DMS79 treated with DMSO at 0.1 percent for 48 hours (cell line): ENCODE results near the gene TTLL5.
"Not testable (repeated sequence)": the region's sequence is repeated elsewhere in the genome, so short reads cannot be mapped to it uniquely, and the experiment has no call there.

Experiments used
- DNase-seq: peaks from one replicate; lab custom pipeline; 2025; lab: John Stamatoyannopoulos, UW

Gene TTLL5

DNA sequence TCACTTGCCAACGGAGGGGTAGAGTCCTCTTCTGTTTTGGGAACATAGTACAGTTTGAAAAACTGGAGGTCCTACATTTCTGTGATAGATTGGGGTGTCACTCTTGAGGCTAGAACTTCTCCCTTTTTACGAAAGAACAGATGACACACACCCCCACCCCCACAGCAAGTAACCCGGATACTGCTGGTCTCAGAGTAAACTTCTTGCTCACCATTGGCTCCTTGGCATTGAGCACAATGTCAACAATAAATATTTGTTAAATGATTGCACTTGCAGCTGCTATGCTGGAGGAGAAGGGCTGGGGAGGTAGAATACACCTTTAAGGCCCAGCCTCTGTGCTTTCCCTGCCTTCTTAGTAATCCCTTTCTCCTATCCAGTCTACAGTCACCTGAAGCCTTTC lies 170.9 kb downstream of the TTLL5 start:
- no peak for DNase-seq

DNA sequence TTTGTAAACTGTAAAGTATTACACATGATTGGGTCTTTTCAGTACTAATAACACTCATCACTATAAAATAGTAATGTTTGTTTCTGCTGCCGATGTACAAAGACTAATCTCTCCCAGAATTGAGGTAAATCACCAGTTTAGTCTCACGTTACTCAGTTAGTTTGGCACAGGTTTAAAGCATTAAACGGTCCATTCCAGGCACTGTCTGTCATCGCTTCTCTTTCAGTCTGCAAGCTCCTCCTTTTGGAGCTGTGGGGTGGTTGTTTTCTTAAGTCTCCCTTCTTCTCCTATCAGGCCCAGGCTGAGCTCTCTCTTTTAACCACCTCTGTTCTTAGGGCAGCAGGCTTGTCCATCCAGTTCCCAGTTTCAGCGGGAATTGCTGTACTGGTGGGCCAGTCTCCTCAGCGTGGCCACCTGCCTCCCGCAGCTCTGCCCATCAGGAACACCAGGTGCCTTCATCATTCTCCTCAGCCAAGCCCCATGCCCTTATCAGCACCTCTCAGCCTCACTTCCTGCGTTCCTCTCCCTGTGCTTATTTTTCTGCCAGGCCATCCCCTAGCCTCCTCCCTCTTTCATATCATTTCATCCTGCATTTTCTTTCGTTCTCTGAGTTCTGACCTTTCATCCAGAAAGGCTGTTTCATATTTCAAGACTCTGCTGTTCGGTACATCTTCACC lies 171.7 kb downstream of the TTLL5 start:
- no peak for DNase-seq

DNA sequence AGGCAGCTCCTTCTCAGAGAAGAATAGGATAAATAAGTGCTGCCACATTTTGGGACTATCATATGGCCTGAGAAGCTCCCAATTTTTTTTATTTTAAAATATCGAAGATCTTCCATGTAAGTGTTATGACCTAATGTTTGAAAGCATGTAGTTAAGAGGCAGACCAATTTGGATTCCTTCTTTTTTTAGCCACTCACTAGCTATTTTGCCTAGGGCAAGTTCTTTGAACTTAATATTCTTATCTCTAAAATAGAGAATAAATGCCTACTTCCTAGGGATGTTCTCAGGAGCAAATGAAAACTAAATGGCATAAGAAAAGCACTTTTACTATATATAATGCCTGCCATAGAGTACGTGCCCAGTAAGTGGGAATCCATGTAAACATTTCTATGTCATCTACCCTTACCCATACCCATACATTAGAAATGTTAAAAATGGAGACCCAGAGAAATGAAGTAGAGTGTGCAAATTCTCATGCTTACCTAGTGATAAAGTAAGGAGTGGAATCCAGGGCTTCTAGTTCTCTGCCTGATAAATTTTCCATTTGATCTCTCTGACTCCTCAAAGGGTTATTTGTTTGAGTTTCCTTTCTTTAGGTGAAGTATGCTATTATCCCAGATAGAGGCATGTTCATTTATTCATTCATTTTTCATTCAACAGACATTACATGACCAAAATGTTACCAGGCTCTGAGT lies 172.4 kb downstream of the TTLL5 start:
- DNase-seq, result no peak

DNA sequence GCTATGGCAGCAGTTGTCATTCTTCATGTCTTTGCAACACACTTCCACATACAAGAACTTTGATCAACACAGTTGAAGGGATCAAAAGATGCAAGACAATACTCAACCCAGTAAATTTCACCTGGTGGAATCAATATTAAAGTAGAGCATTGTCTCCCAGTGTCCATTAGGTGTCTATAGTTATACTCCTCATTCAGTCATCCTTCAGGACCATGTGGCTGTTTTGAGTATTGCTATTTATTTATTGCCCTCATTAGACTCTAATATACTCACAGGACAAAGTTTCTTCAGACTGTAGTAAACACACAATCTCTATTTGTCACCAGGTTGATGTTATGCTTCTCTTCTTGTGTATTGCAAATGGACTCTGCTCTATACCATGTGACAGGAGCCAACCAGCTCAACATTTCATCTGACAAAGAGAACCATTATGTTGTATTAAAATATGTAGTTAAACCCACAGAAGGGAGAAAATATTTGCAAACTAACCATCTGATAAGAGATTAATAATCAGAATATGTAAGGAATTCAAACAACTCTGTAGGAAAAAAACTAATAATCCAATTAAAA lies 174.2 kb downstream of the TTLL5 start:
- no peak for DNase-seq

DNA sequence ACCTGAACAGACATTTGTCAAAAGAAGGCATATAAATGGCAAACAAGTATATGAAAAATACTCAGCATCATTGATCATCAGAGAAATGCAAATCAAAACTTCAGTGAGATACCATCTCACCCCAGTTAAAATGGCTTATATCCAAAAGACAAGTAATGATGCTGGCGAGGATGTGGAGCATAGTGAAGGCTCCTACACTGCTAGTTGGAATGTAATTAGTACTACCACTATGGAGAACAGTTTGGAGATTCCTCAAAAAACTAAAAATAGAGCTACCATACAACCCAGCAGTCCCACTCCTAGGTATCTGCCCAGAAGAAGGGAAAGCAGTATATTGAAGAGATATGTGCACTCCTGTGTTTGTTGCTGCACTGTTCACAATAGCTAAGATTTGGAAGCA lies 174.7 kb downstream of the TTLL5 start:
- no peak for DNase-seq

DNA sequence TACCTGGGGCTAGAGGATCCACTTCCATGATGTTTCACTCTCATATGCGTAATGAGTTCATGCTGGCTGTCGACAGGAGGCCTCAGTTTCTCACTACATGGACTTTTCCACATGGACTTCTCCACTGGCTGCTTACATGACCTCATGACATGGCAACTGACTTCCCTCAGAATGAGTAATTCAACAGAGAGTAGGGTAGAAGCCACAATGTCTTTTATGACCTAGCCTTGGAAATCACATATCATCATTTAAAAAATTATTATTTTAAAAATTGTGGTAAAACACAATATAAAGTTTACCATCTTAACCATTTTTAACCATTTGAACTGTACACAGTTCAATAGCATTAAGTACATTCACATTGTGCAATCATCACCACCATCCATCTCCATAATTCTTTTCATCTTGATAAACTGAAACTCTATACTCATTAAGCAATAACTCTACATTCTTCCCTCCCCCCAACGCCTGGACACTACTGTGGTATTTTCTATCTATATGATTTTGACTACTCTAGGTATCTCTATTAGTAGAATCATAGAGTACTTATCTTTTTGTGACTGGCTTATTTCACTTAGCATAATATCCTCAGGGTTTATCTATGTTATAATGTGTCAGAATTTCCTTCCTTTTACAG lies 176.2 kb downstream of the TTLL5 start:
- DNase-seq, result no peak

DNA sequence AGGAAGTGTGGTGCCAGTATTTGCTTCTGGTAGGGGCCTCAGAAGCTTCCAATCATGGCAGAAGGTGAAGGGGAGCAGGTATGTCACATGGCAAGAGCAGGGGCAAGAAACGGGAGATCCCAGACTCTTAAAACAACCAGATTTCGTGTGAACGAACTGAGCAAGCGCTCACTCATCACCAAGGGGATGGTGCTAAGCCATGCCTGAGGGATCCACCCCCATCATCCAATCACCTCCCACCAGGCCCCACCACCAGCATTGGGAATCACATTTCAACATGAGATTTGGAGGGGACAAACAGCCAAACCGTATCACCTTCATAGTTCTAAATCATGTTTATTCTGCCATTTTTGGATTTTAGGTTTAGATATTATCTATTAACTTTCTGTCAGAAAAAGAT lies 179.9 kb downstream of the TTLL5 start:
- no peak for DNase-seq

DNA sequence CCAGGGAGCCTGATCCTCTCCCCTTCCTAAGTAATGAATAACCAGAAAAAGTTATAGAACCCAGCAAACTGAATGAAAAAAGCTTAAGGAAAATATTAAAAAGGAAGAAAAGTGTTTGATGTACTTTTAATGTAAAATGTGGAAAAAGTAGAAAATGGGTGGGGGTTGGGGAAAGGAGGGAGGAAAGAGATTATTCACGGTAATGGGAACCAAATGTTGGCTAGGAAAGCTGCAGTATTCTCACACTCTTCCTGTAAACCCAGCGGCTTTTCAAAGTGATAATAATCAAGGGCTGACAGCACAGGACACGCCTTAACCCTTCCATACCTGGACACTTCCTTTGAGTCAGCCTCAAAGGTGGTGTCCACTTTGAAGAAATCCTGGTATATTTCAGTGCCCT lies 181.5 kb downstream of the TTLL5 start:
- DNase-seq, result no peak

DNA sequence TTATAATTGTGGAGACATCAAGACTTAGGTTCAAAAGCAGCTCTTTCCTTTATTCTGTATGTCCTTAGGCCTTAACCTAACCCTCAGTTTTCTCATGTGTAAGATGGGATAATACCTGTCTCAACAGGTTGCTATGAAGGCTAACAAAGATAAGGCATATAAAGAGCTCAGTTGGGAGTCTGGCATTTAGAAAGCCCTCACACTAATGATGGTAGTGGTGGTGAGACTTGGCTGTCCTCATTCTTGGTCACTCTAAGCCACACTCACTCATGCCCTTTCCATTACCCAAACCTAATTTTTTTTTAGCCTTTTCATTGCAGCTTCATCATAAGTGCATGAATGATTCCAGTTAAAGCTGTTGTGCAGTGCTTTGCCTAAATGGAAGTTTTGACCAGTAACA lies 183.4 kb downstream of the TTLL5 start:
- no peak for DNase-seq

DNA sequence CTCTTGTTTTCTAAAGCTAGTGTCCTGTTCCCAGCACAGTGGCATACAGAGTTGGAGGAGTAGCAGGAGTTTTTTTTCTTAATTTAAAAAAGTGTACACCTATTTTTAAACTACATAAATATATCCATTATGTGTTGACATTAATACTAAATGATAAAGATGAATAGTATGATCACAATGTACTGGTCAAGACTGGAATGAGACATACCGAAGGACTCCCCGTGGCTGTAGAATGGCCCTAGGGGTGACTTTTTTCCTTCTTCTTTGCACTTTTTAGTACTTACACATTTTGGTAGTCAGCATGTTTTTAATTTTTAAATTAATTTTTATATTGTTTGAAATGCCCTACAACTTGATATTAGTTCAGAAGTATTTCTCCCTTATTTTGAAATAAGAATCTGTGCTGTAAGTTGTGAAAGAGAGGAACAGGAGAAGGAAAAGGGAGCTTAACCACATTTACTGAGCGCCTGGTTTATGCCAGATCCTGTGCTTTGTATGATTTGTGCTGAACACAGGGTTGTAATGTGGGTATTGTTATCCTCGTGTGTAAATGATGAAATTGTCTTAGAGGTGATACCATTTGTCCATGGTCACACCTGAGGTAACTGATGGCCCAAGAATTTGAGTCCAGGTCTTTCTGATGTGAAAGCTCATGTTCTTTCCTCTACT lies 184.2 kb downstream of the TTLL5 start:
- DNase-seq, result no peak

DNA sequence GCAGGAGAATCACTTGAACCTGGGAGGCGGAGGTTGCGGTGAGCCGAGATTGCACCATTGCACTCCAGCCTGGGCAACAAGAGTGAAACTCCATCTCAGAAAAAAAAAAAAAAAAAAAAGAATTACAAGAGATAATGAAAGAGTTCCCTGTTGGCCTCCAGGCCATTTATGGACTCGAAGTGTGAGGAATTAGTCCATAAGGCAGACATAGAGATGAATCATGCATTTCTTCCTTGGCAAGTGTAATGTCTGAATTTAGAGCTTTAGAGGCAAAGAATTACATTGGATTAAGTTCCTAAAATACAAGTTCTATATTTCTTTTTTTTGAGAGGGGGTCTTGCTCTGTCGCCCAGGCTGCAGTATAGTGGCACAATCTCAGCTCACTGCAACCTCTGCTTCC lies 185.6 kb downstream of the TTLL5 start:
- DNase-seq, result not testable (repeated sequence)

DNA sequence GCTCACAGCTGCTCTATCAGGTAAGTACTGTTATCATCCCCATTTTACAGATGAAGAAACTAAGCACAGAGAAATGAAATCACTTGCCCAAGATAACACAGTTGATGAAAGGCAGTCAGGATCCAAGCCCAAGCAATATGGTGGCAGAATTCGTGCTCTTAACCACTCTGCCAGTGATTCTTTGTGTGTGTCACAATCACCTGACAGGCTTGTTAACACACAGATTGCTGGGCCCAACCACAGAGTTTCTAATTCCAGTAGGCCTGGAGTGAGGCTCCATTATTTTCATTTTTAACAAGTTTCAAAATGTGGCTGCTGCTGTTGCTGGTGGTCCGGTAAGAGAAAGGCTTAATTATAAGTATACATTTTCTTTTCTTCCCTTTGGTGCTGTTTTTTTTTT lies 186.5 kb downstream of the TTLL5 start:
- no peak for DNase-seq

DNA sequence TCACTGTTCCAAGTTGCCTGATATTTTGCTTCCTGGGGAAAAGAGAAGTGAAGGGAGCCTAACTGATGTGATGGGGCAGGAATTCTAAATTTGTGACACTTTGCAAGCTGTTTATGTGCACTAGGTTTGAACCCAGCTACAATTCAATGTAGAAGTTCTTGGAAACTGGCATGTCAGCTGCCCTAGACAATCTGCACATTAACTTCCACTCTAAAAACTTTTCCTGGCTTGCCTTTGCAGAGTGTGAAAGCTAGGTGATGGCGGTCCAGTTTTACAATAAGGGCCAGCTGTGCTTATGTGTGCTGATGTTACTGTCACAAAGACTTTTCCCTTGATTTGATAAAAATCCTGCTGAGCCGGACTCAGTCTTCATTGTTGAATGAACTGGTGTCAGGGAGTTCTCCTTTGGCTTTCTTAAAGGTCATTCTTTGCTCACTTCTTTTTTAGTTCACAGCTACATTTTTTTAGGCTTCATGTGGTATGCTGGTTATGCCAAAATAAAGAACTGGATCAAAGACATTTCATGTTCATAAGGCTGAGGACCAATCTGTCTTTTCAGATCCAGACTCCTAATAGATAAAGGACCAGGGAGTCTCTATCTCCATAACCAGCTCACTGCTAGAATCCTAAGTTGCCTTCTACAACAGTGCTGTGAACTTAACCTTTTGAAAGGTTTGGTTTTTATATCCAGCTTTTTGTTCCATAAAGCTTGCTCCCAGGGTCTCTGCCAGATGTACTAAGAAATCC lies 187.3 kb downstream of the TTLL5 start:
- no peak for DNase-seq

DNA sequence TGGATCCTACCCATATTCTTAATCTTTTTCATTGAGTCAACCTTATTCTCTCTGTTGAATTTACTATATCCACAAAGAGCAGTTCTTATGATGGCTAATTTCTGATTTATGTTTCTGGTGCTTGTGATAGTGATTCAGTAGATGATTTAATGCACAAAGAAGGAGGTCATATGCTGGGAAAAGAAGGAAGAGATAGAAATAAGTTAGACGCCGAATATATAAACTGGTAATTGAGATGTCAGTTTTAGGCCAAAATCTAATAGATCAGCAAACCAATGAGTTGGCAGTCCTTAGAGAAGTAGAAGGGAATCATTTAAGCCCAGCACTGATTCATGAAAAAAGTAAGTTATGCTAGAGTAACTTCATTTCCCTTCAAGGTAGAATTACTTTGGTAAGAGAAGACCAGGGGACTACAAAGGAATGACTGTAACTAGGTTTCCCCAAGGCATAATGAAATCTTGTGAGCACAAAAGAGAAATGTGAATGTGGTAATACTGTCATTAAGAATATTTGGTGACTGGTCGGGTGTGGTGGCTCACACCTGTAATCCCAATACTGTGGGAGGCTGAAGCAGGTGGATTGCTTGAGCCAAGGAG lies 188.4 kb downstream of the TTLL5 start:
- no peak for DNase-seq

DNA sequence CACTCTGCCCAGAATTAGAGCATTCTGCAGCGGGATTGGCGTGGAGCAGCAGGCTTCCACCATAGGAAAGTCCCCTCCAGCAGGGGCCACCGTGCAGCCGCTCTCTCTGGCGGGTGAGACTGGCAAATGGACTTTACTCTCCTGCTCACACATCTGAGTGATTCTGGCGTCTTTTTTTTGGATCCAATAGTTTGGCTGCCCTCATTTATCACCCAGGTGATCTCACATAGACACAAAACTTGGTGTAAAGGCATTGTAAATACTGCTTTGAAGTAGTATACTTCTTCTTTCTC lies 190.5 kb downstream of the TTLL5 start:
- no peak for DNase-seq

DNA sequence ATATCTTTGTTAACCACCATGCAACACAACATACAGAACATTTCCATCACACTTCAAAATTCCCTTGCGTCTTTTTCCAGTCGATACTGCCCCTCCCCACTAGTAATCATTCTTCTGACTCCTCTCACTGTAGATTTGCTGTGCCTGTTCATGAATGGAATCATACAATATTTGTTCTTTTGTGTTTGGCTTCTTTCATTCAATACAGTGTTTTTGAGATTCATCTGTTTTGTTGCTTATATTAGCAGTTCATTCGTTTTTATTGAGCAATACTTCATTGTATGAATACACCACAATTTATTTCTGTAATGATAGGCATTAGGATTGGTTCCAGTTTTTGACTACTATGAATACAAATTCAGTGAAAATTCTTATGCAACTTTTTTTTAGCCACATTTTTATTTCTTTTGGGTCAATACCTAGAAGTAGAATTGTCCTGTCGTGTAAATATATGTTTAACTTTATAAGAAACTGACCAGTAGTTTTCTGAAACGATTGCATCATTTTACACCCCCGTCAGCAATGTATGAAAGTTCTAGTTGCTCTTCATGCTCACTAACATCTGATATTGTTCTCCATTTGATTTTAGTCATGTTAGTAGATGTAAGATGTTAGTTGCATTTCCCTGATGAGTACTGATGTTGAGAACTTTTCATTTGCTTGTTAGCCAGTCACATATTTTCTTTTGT lies 193.2 kb downstream of the TTLL5 start:
- DNase-seq, result no peak

DNA sequence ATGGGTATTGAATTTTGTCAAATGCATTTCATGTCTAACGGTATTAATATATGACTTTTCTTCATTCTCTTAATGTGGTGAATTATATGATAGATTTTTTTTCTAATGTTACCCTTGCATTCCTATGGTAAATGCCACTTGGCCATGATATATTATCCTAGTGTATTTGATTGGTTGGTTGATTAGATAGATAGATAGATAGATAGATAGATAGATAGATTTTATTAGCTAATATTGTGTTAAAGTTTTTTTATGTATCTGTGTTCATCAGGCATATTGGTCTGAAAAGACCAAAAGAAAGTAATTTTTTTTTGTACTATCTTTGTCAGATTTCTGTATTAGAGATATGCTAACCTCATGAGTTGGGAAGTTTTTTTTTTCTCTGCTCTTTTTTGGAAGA lies 196.2 kb downstream of the TTLL5 start:
- DNase-seq, result no peak

DNA sequence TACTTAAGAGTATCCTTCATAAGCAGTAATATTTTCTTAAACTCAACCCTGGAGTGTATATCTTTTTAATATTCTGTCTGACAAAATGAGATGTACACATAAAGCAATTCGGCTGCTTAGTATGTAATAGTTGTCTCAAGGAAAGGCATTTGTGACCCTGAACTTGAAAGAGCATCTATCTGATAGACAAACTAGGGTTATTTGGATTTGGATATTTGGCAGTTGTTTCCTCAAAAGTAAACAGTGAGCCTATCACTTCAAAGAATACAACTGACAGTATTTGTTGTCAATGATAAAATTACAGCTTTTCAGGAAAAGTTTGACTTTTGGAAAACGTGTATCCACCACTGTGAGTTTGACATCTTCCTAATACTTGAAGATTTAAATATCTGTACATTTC lies 197.3 kb downstream of the TTLL5 start:
- no peak for DNase-seq

DNA sequence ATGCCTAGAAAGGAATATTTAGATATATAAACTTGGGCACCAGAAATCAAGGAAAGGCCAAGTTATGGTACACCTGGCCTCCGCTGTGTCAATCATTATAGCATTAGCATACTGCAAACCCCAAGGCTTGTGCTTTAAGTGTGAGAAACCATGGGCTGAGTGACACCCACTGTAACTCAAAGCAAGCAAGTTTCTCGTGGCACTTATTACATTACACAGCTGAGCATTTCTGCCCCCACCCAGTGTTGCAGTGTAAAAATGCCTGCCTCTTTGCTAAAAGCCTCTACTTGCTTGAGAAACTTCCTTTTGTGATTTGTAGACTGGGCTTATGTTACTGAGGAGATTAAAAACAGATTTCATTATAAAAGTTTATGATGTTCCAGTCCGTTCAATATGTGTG lies 198.7 kb downstream of the TTLL5 start:
- DNase-seq, result no peak

DNA sequence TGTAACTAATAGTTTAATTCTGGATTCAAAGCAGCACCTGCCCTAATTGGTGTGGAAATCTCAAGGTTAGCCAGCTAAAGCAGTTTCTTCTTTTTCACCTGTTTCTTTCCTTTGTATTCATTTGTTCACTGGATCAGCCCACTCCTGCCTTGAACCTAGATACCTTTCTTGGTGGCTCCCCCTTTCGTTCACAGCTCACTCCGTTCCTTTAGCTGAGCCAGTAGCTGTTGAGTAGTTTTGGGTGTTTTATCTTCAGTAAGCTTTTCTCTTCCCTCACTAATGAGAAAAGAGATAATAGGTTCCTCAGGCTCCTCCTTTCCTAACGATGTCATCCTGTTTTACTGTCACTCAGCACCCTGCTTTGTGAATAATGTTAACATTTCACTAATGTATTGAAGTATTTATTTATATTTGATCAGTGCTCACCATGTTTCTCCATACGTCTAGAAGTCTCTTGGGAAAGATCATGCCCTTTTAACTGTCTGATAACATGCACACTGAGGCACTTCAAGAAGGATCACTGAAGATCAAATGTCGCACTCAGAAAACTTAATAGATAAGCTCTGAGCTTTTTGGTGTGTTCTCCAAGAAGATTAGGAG lies 199.6 kb downstream of the TTLL5 start:
- DNase-seq, result no peak

DNA sequence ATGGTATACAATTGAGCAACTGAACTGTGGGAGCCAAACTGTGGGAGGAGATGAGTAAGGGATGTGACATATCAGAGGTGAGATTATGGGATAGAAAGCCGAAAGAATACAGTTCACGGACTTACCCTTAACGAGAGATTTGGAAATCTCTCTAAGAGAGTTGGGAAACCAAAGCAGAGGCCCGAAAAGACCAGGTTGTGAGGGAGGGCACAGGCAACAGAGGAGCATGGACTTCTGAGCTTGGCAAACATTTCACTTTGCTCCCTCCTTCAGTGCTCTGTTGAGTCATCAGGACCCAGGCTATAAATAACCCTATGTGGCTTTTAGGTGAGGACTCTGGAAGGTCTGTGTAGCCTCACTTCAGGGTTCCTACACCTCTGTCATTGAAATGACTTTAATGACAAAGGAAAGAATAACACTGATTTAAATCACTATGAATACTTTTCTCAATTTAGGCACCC lies 200.1 kb downstream of the TTLL5 start:
- no peak for DNase-seq
